Measurements from ENCODE around the gene SRGAP2C.
"Not testable (repeated sequence)": the region's sequence is repeated elsewhere in the genome, so short reads cannot be mapped to it uniquely, and the experiment has no call there.

SRGAP2C gene

DNA sequence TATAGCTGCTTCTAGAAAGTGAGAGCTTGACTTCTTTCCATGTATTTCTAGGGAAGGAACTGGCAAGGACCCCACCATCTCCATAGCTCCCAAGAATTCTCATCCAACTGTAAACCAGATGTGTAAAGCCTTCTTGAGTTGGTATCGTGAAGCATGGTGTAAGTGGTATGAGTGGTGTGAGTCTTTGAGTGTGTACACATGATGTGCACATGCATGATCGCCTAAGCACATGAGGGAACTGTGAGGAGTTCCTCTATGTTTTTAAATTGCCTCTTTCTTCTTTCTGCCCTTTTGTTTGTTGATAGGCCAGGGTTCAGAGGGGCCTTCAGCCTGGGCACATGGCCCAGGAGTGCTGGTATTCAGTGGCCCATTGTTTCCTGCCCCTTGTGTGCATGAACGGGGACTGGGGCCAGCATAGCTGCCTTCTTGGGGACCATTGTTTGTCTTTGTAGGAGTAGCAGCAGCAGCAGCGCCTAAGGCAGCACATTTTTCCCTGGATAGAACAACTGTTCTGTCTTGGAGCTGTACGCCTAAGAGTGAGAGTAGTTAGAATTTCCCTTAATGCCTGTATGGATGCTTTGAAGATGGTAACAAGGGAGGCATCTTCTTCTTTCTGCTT, 96.0 kb downstream of the SRGAP2C start:
- not testable (repeated sequence) for DNase-seq

DNA sequence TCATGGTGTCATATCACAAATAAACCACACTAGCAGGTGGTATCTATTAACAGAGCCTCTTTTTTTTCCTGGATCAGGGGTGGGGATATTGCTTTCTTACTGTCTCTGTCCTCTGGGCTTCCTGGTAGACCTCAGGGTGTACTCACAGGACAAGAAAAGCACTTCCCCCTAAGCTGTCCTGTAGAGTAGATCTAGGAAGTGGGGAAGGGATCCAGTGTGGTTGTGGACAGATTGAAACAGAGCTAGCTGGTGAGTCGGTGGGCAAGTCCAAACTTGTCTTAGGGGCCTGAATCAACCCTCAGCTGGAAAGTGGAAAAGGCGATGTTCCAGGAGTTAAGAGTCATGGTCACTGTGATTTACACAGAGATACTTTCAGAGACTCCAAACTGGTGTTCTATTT, 96.7 kb downstream of the SRGAP2C start:
- not testable (repeated sequence) for DNase-seq

DNA sequence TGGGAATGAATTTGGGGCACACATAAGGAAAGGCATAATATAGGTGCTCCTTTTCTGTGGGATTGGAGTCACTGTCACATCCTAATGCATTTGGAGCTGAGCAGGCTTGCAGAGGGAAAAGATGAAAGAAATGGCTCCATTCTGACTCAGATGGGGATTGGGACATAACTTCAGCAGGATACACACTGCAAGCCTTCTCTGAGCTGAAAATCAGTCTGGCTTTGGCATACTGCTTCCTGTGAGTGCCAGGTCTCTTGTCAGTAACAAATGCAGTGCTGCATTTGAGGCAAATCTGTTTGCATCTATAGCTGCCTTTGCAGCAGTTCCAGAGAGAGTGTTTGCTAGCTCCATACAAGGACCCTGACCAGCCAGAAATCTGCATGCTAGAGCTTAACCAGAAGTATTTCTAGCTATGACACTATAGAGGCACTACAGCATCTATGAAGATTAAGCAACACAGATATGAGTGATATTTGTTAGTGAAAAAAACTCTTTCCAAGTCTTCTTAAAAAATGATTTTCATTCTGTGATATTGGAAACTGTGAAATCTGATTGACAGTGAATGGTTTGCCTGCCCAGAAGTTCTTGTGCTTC, 98.9 kb downstream of the SRGAP2C start:
- peak in 1 of 4 experiments; percentile 0 for DNase-seq

DNA sequence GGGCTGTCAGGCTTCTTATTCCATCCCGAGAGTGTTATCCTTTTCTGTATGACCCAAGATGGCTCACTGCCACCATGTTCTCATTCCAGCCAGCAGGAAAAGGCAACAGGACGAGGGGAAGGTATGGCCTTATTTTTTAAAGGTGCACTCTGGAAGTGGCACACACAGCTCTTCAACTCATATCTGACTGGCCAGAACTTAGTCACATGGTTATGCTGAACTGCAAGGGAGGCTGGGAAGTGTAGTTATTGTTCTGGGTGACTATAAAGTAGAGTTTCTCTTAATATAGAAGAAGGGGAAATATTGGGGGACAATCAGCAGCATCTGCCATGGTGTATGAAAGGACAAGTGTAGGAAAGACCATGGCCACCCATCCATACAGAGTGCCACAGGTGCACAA, 107.8 kb downstream of the SRGAP2C start:
- not testable (repeated sequence) for DNase-seq

DNA sequence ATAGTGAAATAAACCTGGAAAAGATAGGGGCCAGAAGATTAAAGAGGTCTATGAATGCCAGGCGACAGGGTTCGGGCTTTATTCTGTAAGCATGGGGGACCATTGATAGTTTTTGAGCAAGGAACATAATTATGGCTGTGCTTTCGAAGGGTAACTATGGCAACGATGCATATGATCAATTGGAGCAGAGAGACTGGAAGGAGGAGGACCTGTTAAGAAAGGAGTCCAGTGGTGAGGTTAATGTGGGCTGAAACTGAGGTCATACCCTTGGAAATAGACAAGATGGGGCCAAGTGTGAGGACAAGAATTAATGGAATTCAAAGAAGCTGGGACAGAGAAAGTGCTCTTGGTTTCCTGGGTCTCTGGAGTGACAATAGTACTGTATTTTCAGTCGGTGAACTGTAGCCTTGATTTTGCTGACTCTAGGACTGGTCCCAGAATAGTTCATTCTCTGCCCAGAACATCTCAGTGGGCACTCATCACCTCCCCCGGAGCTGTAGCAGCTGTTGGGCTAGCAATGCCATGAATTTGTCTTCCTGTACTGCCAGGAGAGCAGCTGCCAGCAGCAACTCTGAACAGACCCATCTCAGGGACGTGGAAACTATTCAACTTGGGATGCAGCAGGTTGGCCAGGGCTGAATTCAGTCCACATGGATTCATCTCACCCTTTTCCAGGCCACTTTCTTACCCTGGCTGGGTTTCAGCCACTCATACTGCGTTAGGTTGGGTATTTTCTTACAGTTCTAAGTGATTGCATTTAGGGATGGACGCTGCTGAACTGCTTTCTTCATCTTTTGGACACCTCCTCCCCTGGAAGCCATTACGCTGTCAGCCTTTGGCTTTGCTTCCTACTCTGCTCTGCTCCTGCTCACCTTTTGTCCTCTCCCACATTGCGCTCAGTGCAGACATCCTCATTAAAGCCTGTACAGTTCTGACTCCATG, 108.8 kb downstream of the SRGAP2C start:
- not testable (repeated sequence) for DNase-seq

DNA sequence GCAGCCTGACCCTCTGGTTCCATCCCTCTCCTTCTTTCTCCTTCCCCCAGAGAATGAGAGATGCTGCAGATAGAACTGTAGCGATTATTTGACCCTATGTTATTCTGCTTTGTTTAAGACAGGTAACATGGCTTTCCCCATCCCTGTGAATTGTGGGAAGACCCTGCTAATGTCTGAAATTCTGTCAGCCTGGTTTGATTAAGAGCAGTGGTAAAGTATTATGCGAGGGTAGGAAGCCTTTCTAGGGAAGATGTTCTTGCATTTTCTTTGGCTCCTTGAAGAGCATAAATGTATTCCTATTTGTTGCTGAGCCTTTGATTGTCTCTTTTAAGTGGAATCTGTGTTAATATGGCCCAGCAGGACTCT, 109.4 kb downstream of the SRGAP2C start:
- DNase-seq: not testable (repeated sequence)

DNA sequence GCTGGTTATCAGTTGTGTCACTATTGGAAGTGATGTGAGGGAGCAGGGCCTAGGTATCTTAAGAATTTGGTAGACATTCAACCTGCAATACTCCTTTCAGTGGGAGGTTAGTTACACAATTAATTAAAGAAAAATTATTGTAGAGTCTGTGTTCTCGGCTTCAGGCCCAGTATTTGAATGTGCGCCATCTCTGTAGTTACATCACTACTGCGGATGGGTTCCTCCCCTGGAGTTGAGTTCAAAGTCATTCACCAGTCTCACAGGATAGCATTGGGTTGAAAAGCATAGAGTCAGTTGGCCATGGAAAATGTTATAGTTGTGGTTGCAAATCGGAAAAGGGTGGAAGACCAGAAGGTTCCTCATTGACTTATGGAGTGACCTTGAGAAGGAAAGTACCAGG, 111.8 kb downstream of the SRGAP2C start:
- DNase-seq: not testable (repeated sequence)

DNA sequence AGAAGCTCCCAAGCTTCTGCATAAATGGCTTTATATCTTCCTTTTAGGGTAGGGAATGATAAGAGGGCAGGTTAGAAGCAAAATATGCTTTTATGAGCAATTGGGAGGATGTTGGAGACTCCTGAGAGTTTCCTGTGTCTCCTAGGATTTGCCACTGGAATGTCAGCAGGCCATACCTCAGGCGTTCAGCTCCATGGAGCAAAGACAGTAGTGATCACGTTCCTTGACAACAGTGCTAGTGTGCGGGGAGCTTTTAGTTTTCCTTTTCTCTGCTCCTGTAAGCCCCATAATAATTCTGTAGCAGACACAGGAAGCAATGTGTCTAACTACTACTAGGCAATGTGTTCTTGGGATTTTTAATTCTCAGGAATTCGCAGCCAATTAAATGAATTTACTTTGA, 113.8 kb downstream of the SRGAP2C start:
- DNase-seq: not testable (repeated sequence)

DNA sequence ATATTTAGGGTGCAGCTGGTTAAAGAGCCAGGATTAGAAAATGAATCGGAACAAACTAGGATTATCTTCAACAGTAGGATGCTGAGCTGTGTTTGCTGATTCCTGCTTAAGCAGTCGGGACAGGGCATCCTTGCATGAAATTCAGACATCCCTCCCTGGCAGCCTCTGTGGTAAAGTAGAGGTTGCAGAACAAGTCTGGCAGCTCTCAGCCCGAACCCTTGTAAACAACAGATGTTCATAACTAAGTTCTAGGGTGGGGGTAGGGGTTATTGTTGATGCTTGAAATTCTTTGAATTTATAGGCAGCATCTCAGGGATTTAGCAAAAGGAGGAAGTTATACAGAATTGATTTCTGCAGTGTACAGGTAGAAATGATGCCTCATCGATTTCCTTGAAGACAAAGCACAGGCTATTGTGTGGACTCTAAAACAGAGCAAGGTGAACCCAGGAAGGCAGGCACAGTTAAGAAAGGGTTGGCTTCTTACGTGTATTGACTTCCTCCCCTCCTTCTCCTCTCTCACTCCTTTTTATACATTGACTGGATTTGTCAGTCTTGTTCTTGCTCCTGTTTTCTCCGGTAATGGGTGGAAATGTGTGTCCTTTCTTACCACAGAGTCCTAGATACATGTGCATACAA, 114.9 kb downstream of the SRGAP2C start:
- not testable (repeated sequence) for DNase-seq

DNA sequence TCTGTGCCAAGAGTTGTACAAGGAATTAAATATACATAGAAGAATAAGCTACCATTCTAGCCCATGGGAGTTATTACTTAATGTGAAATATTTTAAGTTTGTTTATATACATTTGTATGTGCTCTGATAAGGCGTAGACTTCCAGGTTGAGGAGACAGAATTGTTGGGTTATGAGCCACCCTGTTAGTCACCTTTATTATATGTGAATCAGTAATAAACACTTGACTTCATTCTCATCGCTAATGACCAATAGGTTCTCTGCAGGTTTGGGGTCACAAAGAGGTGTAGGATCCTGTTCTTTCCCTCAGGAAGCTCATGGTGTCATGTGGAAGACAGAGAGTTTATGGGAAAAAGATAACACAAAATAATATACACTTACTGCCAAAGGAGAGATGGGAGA, 117.1 kb downstream of the SRGAP2C start:
- DNase-seq: not testable (repeated sequence)

DNA sequence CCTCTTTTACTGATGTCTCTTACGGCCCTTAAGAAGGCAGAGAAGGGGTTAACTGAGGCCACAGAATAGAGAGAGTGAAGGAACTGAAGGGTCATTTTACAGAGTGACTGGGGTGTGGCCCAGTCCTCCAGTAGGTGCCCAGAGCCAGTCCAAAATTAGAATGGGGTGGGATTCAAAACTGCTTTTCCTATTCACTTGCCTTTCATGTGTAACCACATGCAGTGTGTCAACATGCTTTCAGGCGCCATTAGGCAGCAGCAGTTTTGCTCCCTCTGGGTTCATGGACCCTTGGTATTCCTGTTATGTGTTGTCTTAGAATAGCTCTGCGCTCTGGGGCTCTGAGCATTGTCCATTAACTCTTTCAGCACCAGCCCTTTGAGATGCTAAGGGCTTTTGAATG, 123.0 kb downstream of the SRGAP2C start:
- DNase-seq: not testable (repeated sequence)

DNA sequence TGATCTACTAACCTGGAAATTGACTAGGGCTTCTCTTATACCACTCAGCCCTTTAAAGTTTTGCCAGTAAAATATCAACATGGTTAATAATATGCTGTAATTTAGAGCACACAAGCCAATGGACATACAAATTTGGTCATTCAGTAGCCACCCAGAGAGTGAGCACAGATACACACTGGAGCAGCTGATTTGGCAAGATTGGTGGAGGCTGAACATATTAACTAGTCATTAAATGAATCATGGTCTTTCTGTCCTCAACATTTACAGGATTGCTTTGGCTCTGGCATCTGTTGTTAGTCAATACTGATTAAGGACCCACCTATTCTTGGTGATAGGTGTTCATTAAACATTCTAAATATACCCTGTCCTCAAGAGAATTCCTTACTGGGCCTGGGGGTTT, 130.7 kb downstream of the SRGAP2C start:
- not testable (repeated sequence) for DNase-seq

DNA sequence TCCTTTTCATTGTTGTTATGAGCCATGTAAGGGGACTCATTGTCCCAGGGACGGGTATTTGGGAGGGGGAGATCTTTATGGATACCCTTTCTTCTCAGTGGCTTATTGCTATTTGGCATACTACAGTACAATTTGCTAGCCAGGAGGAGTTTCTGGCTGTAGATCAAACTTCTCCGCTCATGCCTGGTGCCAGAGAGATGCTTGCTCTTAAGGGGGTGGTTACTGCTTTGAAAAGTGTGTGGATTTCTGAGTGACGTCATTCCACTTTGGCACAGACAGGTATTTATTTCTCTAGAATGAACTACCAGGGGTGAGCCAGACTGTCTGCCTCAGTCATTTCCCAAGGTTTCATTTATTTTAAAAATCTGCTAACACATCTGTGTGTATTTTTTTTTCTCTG, 131.3 kb downstream of the SRGAP2C start:
- DNase-seq: not testable (repeated sequence)

DNA sequence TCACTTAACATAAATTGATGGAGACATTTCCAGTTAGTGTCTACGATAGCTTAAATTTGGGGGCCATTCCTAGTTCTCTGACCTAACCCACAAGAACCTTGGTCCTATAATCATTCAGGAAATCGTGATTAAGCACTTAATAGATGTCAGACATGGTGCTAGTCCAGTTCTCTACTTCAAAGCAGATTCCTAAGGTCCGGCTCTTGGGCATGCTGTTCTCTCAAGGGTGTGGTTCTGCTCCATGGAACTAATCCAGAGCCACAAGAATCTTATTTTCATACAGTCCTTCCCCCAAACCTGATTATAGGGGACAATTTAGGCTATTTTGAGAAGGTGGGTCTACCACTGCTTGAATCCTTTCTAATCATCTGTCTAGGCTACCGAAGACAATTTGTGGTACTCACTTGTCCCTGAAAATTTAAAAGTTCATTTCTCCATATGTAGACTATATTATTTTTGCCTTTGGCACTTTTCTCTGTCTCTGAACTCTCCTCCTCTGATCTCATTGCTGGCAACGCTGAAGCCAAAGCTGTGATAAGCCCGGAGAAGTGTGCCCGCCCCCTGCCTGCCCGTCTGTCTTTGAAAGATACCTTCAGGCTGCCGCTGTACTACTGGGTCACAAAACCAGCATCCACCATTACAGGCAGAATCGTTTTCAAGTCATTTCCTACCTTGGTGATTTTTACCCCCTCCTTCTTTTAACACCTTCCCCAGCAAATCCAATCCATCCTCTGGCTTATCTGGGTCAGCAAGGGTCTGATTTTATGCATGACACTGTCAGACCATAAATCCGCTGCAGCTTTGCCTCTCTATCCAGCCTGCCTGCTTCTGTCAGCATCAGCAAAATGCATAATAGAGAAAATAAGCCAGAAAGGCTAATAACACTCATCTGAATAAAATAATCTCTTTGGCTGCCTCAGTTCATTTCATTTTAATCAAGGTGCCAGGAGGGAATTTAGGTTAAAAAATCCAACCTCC, 133.0 kb downstream of the SRGAP2C start:
- DNase-seq: not testable (repeated sequence)

DNA sequence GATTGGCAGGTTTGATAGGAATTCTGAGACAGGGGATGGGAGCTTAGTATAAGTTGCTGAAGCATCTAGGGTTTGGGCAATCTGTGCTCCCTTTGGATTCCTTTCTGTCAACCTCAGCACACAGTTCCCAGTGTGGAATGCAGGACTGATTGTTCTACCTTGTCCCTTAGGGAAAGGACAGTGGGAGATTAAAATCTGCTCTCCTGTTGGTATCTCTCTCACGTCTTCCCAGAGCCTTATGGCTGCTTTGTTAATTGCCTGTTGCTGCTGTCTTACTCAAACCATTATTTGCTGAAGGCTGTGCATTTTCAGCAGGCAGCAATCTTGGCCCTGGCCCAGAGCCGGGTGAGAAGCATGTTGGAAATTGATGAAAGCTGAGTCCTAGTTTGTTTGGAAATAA, 133.9 kb downstream of the SRGAP2C start:
- DNase-seq: not testable (repeated sequence)

DNA sequence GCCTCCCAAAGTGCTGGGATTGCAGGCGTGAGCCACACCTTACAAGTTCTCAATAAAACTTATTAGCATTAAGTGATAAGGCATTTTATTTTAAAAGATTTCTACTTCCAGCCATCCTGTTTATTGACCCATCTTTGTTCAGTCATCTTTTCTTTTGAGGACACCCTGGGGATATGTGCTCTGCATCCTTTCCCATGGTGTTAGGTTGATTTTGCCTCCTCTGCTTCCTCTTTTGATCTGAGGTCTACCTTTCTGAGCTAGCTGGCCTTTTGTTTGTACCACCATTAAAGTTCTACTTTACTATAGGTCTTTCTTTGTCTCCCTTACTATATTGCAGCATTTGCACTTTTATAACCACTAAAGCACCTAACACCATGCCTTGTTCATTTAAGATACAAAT, 136.9 kb downstream of the SRGAP2C start:
- DNase-seq: not testable (repeated sequence)

DNA sequence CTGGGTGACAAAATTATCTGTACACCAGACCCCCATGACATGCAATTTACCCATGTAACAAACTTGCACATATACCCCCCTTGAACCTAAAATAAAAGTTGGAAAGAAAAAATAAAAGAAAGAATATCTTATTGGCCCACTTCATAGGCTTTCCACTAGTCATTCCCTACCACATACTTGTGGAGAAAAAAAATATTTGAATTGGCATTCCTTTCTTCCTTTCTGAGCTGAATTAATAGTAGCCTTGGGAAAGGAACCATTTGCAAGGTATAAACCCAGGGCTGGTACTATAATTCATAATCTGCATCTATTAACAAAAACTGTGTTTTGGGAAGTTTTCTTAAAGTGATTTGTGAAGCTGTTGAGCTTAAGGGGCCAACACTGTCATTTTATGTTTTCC, 140.0 kb downstream of the SRGAP2C start:
- not testable (repeated sequence) for DNase-seq

DNA sequence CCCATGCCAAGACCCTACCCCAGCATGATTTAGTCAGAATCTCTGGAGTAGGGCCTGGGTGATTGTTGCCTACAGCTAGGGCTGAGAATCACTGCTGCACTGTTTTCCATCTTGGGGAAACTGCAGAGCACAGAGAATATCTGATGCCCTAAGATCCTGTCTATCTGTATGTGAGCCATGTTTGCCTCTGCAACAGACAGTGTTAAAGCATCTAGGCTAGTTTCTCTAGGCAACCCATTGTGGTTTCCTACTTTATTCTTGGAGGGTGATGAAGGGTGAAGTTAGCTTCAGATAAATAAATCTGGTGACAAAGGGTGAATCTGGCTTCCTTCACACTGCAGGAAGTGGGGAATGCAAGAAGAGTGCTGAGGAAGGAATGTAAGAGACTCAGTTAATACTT, 147.4 kb downstream of the SRGAP2C start:
- DNase-seq: not testable (repeated sequence)

DNA sequence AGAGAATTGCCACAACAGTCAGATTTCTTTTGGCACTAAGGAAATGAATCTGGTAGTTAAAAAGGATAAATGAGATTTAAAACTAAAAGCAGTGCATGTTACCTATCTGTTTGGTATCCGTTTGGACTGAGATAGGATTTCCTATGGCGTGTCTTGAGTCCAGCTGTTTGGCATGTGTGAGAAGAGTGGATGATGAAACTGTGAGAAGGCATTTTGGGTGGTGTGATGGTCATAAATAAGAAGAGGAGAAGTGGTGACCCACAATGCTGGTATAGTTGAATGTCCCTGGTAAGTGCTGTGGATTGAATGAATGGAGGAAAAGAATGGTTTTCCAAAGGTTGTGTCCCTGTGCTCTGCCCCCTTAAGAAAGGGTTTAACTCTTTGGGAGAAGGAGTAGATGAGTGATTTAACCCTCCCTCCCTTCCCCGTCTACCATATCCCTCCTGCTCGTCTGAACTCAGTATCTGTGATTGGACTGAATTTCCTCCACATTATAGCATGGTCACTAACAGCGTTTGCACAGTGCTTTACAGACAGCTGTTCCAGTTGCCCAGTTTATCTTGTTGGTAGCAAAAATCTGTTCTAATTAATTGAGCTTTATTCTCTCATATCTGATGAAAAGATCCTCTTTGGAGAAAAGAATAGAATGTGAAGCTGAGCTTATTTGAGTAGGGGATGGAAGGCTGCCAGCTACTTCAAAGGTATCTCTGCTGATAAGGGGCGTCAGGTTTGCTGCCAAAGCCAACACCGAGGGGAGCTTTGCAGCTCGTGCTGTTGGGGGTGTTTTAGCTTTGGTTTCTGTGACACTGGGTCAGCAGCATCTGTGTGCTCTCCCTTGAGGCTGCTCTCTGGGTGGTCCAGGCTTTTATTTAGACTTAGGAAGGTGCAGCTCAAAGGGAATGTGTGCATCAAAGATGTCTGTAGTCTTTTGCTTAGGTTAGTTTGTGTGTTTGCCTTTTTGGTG, 148.1 kb downstream of the SRGAP2C start:
- not testable (repeated sequence) for DNase-seq

DNA sequence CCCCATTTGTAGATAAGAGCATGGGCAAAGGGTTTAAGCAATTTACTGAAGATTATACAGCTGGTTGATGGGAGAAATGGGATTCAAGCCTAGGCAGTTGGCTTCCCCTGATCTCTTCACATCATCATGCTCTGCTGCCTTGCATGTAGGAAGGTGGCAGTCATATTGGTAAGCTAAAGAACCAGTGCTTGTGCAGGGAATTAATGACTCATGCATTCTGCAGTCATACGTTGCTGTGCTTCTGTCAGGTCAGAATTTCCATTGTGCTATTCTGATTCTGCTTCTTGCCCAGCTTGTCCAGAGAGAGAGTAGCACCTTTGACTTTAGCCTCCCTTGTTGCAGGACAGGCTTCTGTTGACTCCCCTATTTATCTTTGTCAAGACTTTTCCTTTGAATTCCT, 153.2 kb downstream of the SRGAP2C start:
- not testable (repeated sequence) for DNase-seq
